GM21528 (cell line): ENCODE results near the gene RASSF3.
A peak's percentile ranks its signal among the peaks of the same experiment; 100 is the strongest.
"Not testable (repeated sequence)": the region's sequence is repeated elsewhere in the genome, so short reads cannot be mapped to it uniquely, and the experiment has no call there.

Experiments
- ATAC-seq: cut with Tn5 transposase; IDR thresholded peaks from one replicate; pipeline ENCODE4 v1.9.1; 2021; ENCODE audit warnings: mild to moderate bottlenecking, moderate library complexity; ENCODE audit not compliant: unreplicated experiment, low FRiP score

The RASSF3 gene

GRCh38 chr12:64610079-64610659 lies at the start of gene RASSF3:
Gene RASSF3, plus strand, starts transcription at chr12:64610495. Its CDS starts 138 bp downstream, at chr12:64610633.
- peak; percentile 66 for ATAC-seq

- no peak for ATAC-seq
Measured at GRCh38 chr12:64561302-64562136, 48.8 kb upstream of the RASSF3 start.

- ATAC-seq = no peak
Measured at GRCh38 chr12:64566122-64566521, 44.2 kb upstream of the RASSF3 start.

GRCh38 chr12:64566831-64567517 lies 43.3 kb upstream of the RASSF3 start:
- no peak for ATAC-seq

- no peak for ATAC-seq
Measured at GRCh38 chr12:64567570-64567969, 42.7 kb upstream of the RASSF3 start.

- no peak for ATAC-seq
Measured at GRCh38 chr12:64568298-64568697, 42.0 kb upstream of the RASSF3 start.

GRCh38 chr12:64569923-64570691 lies 40.2 kb upstream of the RASSF3 start:
- ATAC-seq = no peak

GRCh38 chr12:64571411-64571810 lies 38.9 kb upstream of the RASSF3 start:
- no peak for ATAC-seq

- no peak for ATAC-seq
Measured at GRCh38 chr12:64572241-64572640, 38.1 kb upstream of the RASSF3 start.

- no peak for ATAC-seq
Measured at GRCh38 chr12:64574837-64575236, 35.5 kb upstream of the RASSF3 start.

GRCh38 chr12:64577046-64577445 lies 33.2 kb upstream of the RASSF3 start:
- no peak for ATAC-seq

GRCh38 chr12:64578566-64578965 lies 31.7 kb upstream of the RASSF3 start:
- ATAC-seq = no peak

- ATAC-seq = no peak
Measured at GRCh38 chr12:64580681-64581080, 29.6 kb upstream of the RASSF3 start.

GRCh38 chr12:64582114-64582513 lies 28.2 kb upstream of the RASSF3 start:
- ATAC-seq = no peak

- no peak for ATAC-seq
Measured at GRCh38 chr12:64582862-64583261, 27.4 kb upstream of the RASSF3 start.

- ATAC-seq = not testable (repeated sequence)
Measured at GRCh38 chr12:64583395-64583770, 26.9 kb upstream of the RASSF3 start.

- no peak for ATAC-seq
Measured at GRCh38 chr12:64583771-64584421, 26.4 kb upstream of the RASSF3 start.

GRCh38 chr12:64585104-64585503 lies 25.2 kb upstream of the RASSF3 start:
- no peak for ATAC-seq

GRCh38 chr12:64587447-64587846 lies 22.8 kb upstream of the RASSF3 start:
- ATAC-seq = no peak

- ATAC-seq = no peak
Measured at GRCh38 chr12:64590183-64590582, 20.1 kb upstream of the RASSF3 start.
